Frontal cortex (tissue), 4 donors: ENCODE results near the gene CCR4. TPM values are rescaled to one million over a fixed set of nuclear protein-coding genes. Genes with fewer than 3 reads are reported as not detected.
"Not testable (repeated sequence)": the region's sequence is repeated elsewhere in the genome, so short reads cannot be mapped to it uniquely, and the experiment has no call there.

Experiments
- DNase-seq, 2 donors: peaks; one replicate each; pipeline ENCODE4 v3.0.0; 2012; ENCODE audit warnings: low spot score in 2 of 2
- FAIRE-seq: peaks from 2 replicates; lab custom pipeline; 2012; peaks lifted over from hg19 to GRCh38; lab: Jason Lieb, UNC
- total RNA-seq: library from RNA; depleted of rRNA; stranded (reverse); fragments of >200 nt; gene quantifications from one replicate; pipeline ENCODE4 v1.2.3, GENCODE V29; 2014
- donor health status: control.
- donor health status: control.
- donor health status: control.

CCR4 gene
- total RNA-seq, 1 donor from 2014 or later = under 0.01 TPM

- no peak for FAIRE-seq
- DNase-seq = no peak
These were observed 2.6 kb upstream of the CCR4 start for GRCh38 chr3:32948625-32949445.

- no peak for FAIRE-seq
- DNase-seq = no peak
These were observed 928 bp upstream of the CCR4 start for GRCh38 chr3:32950516-32950915.

GRCh38 chr3:32952369-32953077 lies 1.1 kb downstream of the CCR4 start:
- FAIRE-seq (no peak), DNase-seq (no peak)

- no peak for DNase-seq
- FAIRE-seq = no peak
These were observed 3.1 kb downstream of the CCR4 start for GRCh38 chr3:32954506-32954905.

GRCh38 chr3:32956750-32957570 lies 5.5 kb downstream of the CCR4 start:
- DNase-seq (no peak), FAIRE-seq (no peak)

GRCh38 chr3:32958509-32958908 lies 7.1 kb downstream of the CCR4 start:
- DNase-seq (no peak), FAIRE-seq (no peak)

- DNase-seq (no peak), FAIRE-seq (no peak)
These were observed 7.9 kb downstream of the CCR4 start for GRCh38 chr3:32959371-32959770.

GRCh38 chr3:32960404-32961170 lies 9.1 kb downstream of the CCR4 start:
- DNase-seq (no peak), FAIRE-seq (no peak)

GRCh38 chr3:32961189-32961715 lies 9.8 kb downstream of the CCR4 start:
- FAIRE-seq (no peak), DNase-seq (no peak)

GRCh38 chr3:32963871-32964270 lies 12.4 kb downstream of the CCR4 start:
- no peak for FAIRE-seq
- no peak for DNase-seq

GRCh38 chr3:32964781-32965180 lies 13.3 kb downstream of the CCR4 start:
- DNase-seq, FAIRE-seq: not testable (repeated sequence)

- FAIRE-seq, DNase-seq: not testable (repeated sequence)
These were observed 14.3 kb downstream of the CCR4 start for GRCh38 chr3:32965617-32966213.

- FAIRE-seq = not testable (repeated sequence)
These were observed 15.2 kb downstream of the CCR4 start for GRCh38 chr3:32966627-32967026.

GRCh38 chr3:32968166-32968919 lies 16.9 kb downstream of the CCR4 start:
- no peak for FAIRE-seq

More at GRCh38 chr3:32966627-32967026, 15.2 kb downstream of the CCR4 start:
- DNase-seq = not testable (repeated sequence)

GRCh38 chr3:32968920-32969389 lies 17.5 kb downstream of the CCR4 start:
- FAIRE-seq (no peak), DNase-seq (no peak)

More at GRCh38 chr3:32968166-32968919, 16.9 kb downstream of the CCR4 start:
- DNase-seq = no peak

GRCh38 chr3:32969656-32970055 lies 18.2 kb downstream of the CCR4 start:
- FAIRE-seq = no peak

GRCh38 chr3:32971291-32971690 lies 19.8 kb downstream of the CCR4 start:
- FAIRE-seq, DNase-seq: not testable (repeated sequence)

More at GRCh38 chr3:32969656-32970055, 18.2 kb downstream of the CCR4 start:
- DNase-seq = no peak
